ENCODE results near the gene HIC2.
"Not testable (repeated sequence)": the region's sequence is repeated elsewhere in the genome, so short reads cannot be mapped to it uniquely, and the experiment has no call there.

The HIC2 gene

GRCh38 chr22:21420180-21420763 is 3.1 kb downstream of the HIC2 start:
- not testable (repeated sequence) for DNase-seq (ENCODE audit: extremely low read depth, low read depth); H3K4me3 ChIP-seq (replicated peaks; ENCODE audit: low read depth, low read length)

- DNase-seq (ENCODE audit: extremely low read depth, low read depth), result not testable (repeated sequence)
These were observed 7.0 kb downstream of the HIC2 start for GRCh38 chr22:21424084-21424709.

GRCh38 chr22:21434378-21435233 is 17.4 kb downstream of the HIC2 start:
- not testable (repeated sequence) for DNase-seq (ENCODE audit: extremely low read depth, low read depth); H3K4me3 ChIP-seq (replicated peaks; ENCODE audit: low read depth, low read length)

More at GRCh38 chr22:21424084-21424709, 7.0 kb downstream of the HIC2 start:
- not testable (repeated sequence) for H3K4me3 ChIP-seq (replicated peaks; ENCODE audit: low read depth, low read length)

- not testable (repeated sequence) for DNase-seq (ENCODE audit: extremely low read depth, low read depth); H3K4me3 ChIP-seq (replicated peaks; ENCODE audit: low read depth, low read length)
These were observed 19.0 kb downstream of the HIC2 start for GRCh38 chr22:21435998-21436810.

- not testable (repeated sequence) for H3K4me3 ChIP-seq (replicated peaks; ENCODE audit: low read depth, low read length); DNase-seq (ENCODE audit: extremely low read depth, low read depth)
These were observed 20.8 kb downstream of the HIC2 start for GRCh38 chr22:21438013-21438412.

GRCh38 chr22:21440018-21440636 is 23.0 kb downstream of the HIC2 start:
- not testable (repeated sequence) for H3K4me3 ChIP-seq (replicated peaks; ENCODE audit: low read depth, low read length); DNase-seq (ENCODE audit: extremely low read depth, low read depth)

- H3K4me3 ChIP-seq (replicated peaks; ENCODE audit: low read depth, low read length); DNase-seq (ENCODE audit: extremely low read depth, low read depth): not testable (repeated sequence)
These were observed 23.5 kb downstream of the HIC2 start for GRCh38 chr22:21440676-21441075.

GRCh38 chr22:21441170-21441569 is 24.0 kb downstream of the HIC2 start:
- H3K4me3 ChIP-seq (replicated peaks; ENCODE audit: low read depth, low read length); DNase-seq (ENCODE audit: extremely low read depth, low read depth): not testable (repeated sequence)

- DNase-seq (ENCODE audit: extremely low read depth, low read depth), result not testable (repeated sequence)
These were observed 25.0 kb downstream of the HIC2 start for GRCh38 chr22:21442123-21442522.

GRCh38 chr22:21442646-21443045 is 25.5 kb downstream of the HIC2 start:
- H3K4me3 ChIP-seq (replicated peaks; ENCODE audit: low read depth, low read length); DNase-seq (ENCODE audit: extremely low read depth, low read depth): not testable (repeated sequence)

More at GRCh38 chr22:21442123-21442522, 25.0 kb downstream of the HIC2 start:
- not testable (repeated sequence) for H3K4me3 ChIP-seq (replicated peaks; ENCODE audit: low read depth, low read length)

- TF ChIP-seq CTCF (IDR thresholded peaks at IDR 0.05; ENCODE audit: low read depth, low read length, missing control alignments), result no peak
- no peak for DNase-seq (ENCODE audit: extremely low read depth, low read depth)
- H3K4me3 ChIP-seq (replicated peaks; ENCODE audit: low read depth, low read length), result no peak overlapping the region
These were observed 26.0 kb downstream of the HIC2 start for GRCh38 chr22:21443057-21443734.

Data from HFF-Myc (cell line).